ENCODE results near the gene TMEM72. TPM values are rescaled to one million over a fixed set of nuclear protein-coding genes. Genes with fewer than 3 reads are reported as not detected.

TMEM72 gene
- total RNA-seq, 1 donor from 2014 or later = not detected

DNA sequence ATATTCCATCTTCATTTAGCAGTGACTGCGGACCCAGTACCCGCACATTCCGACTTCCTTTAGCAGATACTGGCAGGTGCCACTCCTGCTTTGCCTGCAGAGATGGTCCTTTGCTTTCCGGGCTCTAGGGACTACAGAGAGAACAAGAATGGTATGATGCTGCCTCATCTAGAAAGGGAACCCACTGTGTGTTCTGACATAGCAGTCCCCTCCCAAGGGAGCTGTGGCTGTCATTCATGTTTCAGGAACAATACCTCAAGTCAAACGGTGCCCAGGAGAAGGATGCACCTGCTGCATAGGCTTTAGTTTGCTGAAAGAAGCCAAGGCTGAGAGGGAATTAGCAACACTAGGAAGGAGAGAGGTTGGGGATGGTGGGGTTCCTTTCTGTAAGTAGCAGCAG is 15.9 kb upstream of the TMEM72 start:
- Histone ChIP-seq H3K36me3 (no peaks in the 10 kb centered on the region), H3K27ac (no peak overlapping the region), H3K27me3 (no peaks in the 10 kb centered on the region), H3K4me1 (no peaks in the 10 kb centered on the region), H3K4me3 (no peak overlapping the region), H3K9me3 (no peaks in the 10 kb centered on the region)
- TF ChIP-seq POLR2A (IDR thresholded peaks at IDR 0.05) (no peak), POLR2AphosphoS5 (IDR thresholded peaks at IDR 0.05; ENCODE audit: insufficient read depth in 1 of 2, low read depth in 1 of 2) (no peak), CTCF (IDR thresholded peaks at IDR 0.05) (no peak)
- intact Hi-C loops (cut with DNase I) = no loop called here
- no peak for DNase-seq (ENCODE audit: extremely low spot score in 2 of 2)

DNA sequence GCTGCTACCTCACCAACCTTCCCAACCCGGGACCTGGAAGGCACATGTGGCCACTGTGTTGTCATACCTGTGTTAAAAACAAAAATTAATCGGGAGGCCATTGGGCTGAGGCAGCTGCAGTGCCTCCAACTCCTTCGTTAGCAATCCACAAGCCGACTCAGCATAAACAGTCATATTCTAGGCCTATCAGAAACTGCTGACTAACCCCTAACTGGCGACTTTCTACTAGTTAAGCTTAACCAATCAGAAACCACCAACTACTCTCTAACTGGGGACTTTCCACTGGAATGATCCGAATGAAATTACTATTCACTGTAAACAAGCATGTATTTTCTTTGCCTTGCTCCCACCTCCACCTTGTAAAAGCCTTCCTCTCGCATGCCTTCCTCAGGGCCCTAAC is 14.1 kb upstream of the TMEM72 start:
- no peak for TF ChIP-seq POLR2AphosphoS5 (IDR thresholded peaks at IDR 0.05; ENCODE audit: insufficient read depth in 1 of 2, low read depth in 1 of 2)
- no peak for TF ChIP-seq POLR2A (IDR thresholded peaks at IDR 0.05)
- TF ChIP-seq CTCF (IDR thresholded peaks at IDR 0.05) = no peak
- H3K36me3 ChIP-seq = no peaks in the 10 kb centered on the region
- no peak overlapping the region for H3K4me3 ChIP-seq
- H3K4me1 ChIP-seq = no peaks in the 10 kb centered on the region
- no peaks in the 10 kb centered on the region for H3K9me3 ChIP-seq
- intact Hi-C loops (cut with DNase I) = no loop called here
- no peaks in the 10 kb centered on the region for H3K27me3 ChIP-seq
- H3K27ac ChIP-seq = no peak overlapping the region
- DNase-seq (ENCODE audit: extremely low spot score in 2 of 2) = no peak

DNA sequence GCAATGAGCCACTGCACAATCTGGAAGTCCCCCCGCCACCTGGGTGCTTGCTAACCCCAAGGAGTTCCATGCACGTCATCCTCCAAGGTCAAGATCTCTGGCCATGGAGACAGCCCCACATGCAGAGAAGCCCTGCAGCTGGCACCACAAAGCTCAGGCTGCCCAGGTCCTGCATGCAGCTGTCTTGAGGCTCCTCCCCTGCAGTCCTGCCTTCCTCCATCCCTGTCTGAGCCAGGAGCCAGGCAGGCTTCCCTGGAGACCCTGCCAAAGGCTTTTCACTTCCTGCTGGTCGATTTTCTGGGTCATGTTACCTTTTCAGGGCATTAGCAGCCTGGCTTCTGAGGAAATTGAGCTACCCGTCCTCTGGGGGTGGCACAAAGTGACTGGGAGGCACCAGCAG is 12.5 kb upstream of the TMEM72 start:
- Histone ChIP-seq H3K4me3 (no peak overlapping the region), H3K4me1 (no peaks in the 10 kb centered on the region), H3K9me3 (no peaks in the 10 kb centered on the region), H3K36me3 (no peaks in the 10 kb centered on the region), H3K27ac (no peak overlapping the region), H3K27me3 (no peaks in the 10 kb centered on the region)
- TF ChIP-seq CTCF (IDR thresholded peaks at IDR 0.05) = no peak
- TF ChIP-seq POLR2AphosphoS5 (IDR thresholded peaks at IDR 0.05; ENCODE audit: insufficient read depth in 1 of 2, low read depth in 1 of 2) = no peak
- TF ChIP-seq POLR2A (IDR thresholded peaks at IDR 0.05) = no peak
- no peak for DNase-seq (ENCODE audit: extremely low spot score in 2 of 2)
- intact Hi-C loops (cut with DNase I) = no loop called here

GRCh38 chr10:44899450-44900080 is 11.6 kb upstream of the TMEM72 start:
- Histone ChIP-seq H3K9me3 (no peaks in the 10 kb centered on the region), H3K36me3 (no peaks in the 10 kb centered on the region), H3K4me1 (no peaks in the 10 kb centered on the region), H3K27me3 (no peaks in the 10 kb centered on the region), H3K4me3 (no peak overlapping the region), H3K27ac (no peak overlapping the region)
- intact Hi-C loops (cut with DNase I) = no loop called here
- TF ChIP-seq POLR2A (IDR thresholded peaks at IDR 0.05) (no peak), CTCF (IDR thresholded peaks at IDR 0.05) (no peak), POLR2AphosphoS5 (IDR thresholded peaks at IDR 0.05; ENCODE audit: insufficient read depth in 1 of 2, low read depth in 1 of 2) (no peak)
- DNase-seq (ENCODE audit: extremely low spot score in 2 of 2) = no peak

DNA sequence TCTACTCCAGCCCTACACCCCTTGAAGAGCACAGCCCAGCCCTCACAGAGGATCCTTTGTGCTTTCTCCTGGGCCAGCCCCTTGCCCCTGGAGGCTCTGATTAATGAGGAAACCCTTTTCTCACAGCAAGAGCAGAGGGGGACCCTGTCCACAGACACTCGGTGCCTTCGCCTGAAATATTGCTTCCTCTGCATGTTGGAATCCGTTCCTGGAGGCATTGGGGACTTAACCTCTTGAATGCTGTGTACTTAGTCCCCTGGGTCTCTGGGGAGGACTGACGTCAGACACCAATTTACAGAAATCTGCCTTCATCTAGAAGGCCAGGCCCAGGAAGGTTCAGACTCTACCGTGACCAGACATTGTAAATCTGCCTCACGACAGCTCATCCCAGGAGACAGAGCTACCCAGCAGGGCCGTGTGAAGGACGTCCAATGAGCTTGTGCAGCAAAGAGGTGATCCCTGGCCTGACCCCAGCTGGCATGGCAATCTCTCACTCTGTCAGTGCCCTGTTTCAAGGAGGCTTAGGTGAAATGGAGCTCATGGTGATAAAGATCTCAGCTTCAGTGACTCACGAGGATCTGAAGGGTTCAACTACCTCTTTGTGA is 8.1 kb upstream of the TMEM72 start:
- H3K27me3 ChIP-seq = no peaks in the 10 kb centered on the region
- DNase-seq (ENCODE audit: extremely low spot score in 2 of 2) = no peak
- no peak overlapping the region for H3K27ac ChIP-seq
- TF ChIP-seq CTCF (IDR thresholded peaks at IDR 0.05) (no peak), POLR2AphosphoS5 (IDR thresholded peaks at IDR 0.05; ENCODE audit: insufficient read depth in 1 of 2, low read depth in 1 of 2) (no peak)
- H3K4me3 ChIP-seq = no peak overlapping the region
- intact Hi-C loops (cut with DNase I) = no loop called here
- H3K36me3 ChIP-seq = no peaks in the 10 kb centered on the region
- H3K4me1 ChIP-seq = no peaks in the 10 kb centered on the region
- H3K9me3 ChIP-seq = no peaks in the 10 kb centered on the region

All from vagina (tissue), 2 donors.